PFSK-1 (cell line): ENCODE results near the gene RNASE8.

Experiments used
- FOXP2 ChIP-seq: optimal IDR thresholded peaks from 2 replicates; pipeline ENCODE3; 2011; ENCODE audit warnings: borderline replicate concordance, control low read depth, inconsistent platforms; ENCODE audit not compliant: insufficient read depth; ENCODE audit errors: extremely low read length, extremely low read depth
- POLR2AphosphoS5 ChIP-seq: IDR thresholded peaks from 2 replicates; pipeline ENCODE4 v1.6.1; 2012; ENCODE audit warnings: low read depth, mild to moderate bottlenecking, control low read depth, low read length, moderate library complexity
- SIN3A ChIP-seq: IDR thresholded peaks from 2 replicates; pipeline ENCODE4 v1.6.1; 2012; ENCODE audit warnings: mild to moderate bottlenecking, low read length, moderate library complexity, borderline replicate concordance; ENCODE audit not compliant: insufficient read depth
- TAF1 ChIP-seq: IDR thresholded peaks from 2 replicates; pipeline ENCODE4 v1.6.1; 2012; ENCODE audit warnings: low read length, control low read depth, borderline replicate concordance; ENCODE audit not compliant: insufficient read depth
- TF ChIP-seq, protein P1 (sequence below), 2 experiments: IDR thresholded peaks; 2 replicates each; pipeline versions ENCODE4 v1.6.1 to v1.8.0; 2011 to 2012; ENCODE audit warnings: low read depth in 2 of 2, low read length in 2 of 2, control low read depth in 1 of 2, inconsistent platforms in 1 of 2, mild to moderate bottlenecking in 1 of 2, moderate library complexity in 1 of 2; ENCODE audit not compliant: insufficient read depth in 1 of 2

DNA sequence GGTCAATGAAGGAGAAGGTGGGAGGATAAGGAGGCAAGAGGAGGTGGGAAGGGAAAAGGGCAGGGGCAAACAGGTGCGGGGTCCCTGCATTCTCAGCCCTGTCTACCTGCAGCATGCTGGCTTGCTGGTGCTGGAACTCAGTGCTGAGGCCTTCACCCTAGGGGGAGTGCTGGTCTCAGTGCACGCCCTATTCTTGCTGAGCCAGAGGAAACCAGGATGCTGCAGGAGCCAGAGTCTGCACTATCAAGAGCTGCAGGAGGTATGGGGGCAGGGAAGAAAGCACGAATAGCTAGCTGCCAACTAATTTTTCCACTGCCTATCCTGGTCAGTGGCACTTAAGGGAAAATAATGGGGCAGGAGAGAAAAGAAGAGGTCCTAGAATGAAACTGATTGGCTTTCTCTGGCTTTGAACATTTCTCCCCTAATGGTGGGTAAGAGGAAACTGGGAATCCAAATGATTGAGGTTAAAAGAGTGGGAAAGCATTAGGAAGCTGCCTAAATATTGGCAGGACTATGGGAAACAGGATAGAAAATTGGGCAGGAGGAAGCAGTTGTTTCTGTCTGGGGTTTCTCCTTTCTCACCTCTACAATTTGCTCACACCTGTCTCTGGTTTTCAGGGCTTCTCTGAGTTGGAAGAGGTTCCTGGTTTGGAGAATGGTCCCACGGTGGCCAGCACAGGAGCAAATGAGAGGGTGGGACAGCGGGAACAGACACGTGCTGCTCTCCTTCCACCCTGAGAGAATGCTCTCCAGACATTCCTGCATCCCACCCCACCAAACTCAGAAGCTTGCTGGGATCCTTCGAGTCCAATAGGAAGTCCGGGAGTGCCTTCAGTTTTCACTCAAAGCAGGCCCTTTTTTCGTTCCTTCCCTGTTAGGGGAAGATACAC lies 45.1 kb downstream of the RNASE8 start:
- TF ChIP-seq POLR2AphosphoS5 (no peak), SIN3A (no peak), TAF1 (no peak), FOXP2 (no peak)
- TF ChIP-seq, protein P1, sequence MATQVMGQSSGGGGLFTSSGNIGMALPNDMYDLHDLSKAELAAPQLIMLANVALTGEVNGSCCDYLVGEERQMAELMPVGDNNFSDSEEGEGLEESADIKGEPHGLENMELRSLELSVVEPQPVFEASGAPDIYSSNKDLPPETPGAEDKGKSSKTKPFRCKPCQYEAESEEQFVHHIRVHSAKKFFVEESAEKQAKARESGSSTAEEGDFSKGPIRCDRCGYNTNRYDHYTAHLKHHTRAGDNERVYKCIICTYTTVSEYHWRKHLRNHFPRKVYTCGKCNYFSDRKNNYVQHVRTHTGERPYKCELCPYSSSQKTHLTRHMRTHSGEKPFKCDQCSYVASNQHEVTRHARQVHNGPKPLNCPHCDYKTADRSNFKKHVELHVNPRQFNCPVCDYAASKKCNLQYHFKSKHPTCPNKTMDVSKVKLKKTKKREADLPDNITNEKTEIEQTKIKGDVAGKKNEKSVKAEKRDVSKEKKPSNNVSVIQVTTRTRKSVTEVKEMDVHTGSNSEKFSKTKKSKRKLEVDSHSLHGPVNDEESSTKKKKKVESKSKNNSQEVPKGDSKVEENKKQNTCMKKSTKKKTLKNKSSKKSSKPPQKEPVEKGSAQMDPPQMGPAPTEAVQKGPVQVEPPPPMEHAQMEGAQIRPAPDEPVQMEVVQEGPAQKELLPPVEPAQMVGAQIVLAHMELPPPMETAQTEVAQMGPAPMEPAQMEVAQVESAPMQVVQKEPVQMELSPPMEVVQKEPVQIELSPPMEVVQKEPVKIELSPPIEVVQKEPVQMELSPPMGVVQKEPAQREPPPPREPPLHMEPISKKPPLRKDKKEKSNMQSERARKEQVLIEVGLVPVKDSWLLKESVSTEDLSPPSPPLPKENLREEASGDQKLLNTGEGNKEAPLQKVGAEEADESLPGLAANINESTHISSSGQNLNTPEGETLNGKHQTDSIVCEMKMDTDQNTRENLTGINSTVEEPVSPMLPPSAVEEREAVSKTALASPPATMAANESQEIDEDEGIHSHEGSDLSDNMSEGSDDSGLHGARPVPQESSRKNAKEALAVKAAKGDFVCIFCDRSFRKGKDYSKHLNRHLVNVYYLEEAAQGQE (IDR thresholded peaks at IDR 0.05; ENCODE audit: insufficient read depth in 1 of 2, low read depth in 2 of 2, low read length in 2 of 2) = no peak
